ENCODE measurements around the gene TMX2. TPM values are rescaled to one million over a fixed set of nuclear protein-coding genes. Genes with fewer than 3 reads are reported as not detected.

The TMX2 gene
- total RNA-seq, 1 experiment from 2014 or later = 93.9 TPM

- ChIA-PET CTCF (interaction anchor here (1.3 to 1.7 kb wide), 2 partner anchors 8 to 29 kb away, joined by 3 read pairs; no protein-coding TSS in a partner anchor), RAD21 (ENCODE audit: low non-redundant PET in 1 of 2, low total read pairs in 2 of 2, uncharacterized antibody in 2 of 2, unreplicated experiment in 2 of 2) (no interaction called here), POLR2A (interaction anchor here (0.8 to 1.3 kb wide), 2 partner anchors 9 to 10 kb away, joined by 3 to 9 read pairs; partner anchors contain the start of gene CTNND1)
- Histone ChIP-seq H3K79me2 (ENCODE audit: insufficient read depth, low read length) (peaks cover 98% of the 10 kb centered on the region), H3K4me3 (replicated peaks in 1 of 2; ENCODE audit: low read depth in 1 of 2, low read length in 2 of 2) (no peak overlapping the region), H3K27ac (ENCODE audit: low read depth, low read length) (peak overlapping the region; percentile 54; the same call in 1 of the 2 replicates), H3K9me2 (ENCODE audit: insufficient read depth) (no peaks in the 10 kb centered on the region), H4K20me1 (ENCODE audit: insufficient read depth) (0 out of 2 replicates have a peak, but pooled peaks cover 4% of the 10 kb centered on the region), H3K4me1 (ENCODE audit: control insufficient read depth in 1 of 2, insufficient read depth in 2 of 2, low read length in 2 of 2) (peaks cover 69 to 74% of the 10 kb centered on the region in 2 experiments), H3K36me3 (ENCODE audit: control insufficient read depth in 1 of 2, insufficient read depth in 2 of 2, low read length in 2 of 2) (no peaks in the 10 kb centered on the region), H2AFZ (ENCODE audit: low read depth, low read length, poor library complexity, severe bottlenecking) (no peak overlapping the region), H3K27me3 (ENCODE audit: insufficient read depth, low read length) (no peaks in the 10 kb centered on the region), H3K4me2 (ENCODE audit: low read length) (peak overlapping the region; percentile 57), H3K9me3 (ENCODE audit: control insufficient read depth in 1 of 2, insufficient read depth in 1 of 2, low read depth in 1 of 2, low read length in 2 of 2) (no peaks in the 10 kb centered on the region), H3K9ac (ENCODE audit: low read length) (no peak overlapping the region)
- no TSS peak for BruUV-seq (replicated peaks)
- intact Hi-C loops (cut with micrococcal nuclease) = no loop called here
- TF ChIP-seq, protein P1, sequence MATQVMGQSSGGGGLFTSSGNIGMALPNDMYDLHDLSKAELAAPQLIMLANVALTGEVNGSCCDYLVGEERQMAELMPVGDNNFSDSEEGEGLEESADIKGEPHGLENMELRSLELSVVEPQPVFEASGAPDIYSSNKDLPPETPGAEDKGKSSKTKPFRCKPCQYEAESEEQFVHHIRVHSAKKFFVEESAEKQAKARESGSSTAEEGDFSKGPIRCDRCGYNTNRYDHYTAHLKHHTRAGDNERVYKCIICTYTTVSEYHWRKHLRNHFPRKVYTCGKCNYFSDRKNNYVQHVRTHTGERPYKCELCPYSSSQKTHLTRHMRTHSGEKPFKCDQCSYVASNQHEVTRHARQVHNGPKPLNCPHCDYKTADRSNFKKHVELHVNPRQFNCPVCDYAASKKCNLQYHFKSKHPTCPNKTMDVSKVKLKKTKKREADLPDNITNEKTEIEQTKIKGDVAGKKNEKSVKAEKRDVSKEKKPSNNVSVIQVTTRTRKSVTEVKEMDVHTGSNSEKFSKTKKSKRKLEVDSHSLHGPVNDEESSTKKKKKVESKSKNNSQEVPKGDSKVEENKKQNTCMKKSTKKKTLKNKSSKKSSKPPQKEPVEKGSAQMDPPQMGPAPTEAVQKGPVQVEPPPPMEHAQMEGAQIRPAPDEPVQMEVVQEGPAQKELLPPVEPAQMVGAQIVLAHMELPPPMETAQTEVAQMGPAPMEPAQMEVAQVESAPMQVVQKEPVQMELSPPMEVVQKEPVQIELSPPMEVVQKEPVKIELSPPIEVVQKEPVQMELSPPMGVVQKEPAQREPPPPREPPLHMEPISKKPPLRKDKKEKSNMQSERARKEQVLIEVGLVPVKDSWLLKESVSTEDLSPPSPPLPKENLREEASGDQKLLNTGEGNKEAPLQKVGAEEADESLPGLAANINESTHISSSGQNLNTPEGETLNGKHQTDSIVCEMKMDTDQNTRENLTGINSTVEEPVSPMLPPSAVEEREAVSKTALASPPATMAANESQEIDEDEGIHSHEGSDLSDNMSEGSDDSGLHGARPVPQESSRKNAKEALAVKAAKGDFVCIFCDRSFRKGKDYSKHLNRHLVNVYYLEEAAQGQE (IDR thresholded peaks at IDR 0.05; ENCODE audit: low read depth) = no peak
- no peak for TF ChIP-seq ATF3 (IDR thresholded peaks at IDR 0.05)
- TF ChIP-seq RAD21 (IDR thresholded peaks at IDR 0.05; ENCODE audit: low read depth) = no peak
- DNase-seq (ENCODE audit: low read depth, low spot score) (no peak), ATAC-seq (no peak)
Observed at GRCh38 chr11:57771365-57771764, 59.0 kb downstream of the TMX2 start.

GRCh38 chr11:57772562-57772961 is 60.2 kb downstream of the TMX2 start:
- Histone ChIP-seq H3K27ac (ENCODE audit: low read depth, low read length) (peak overlapping the region; percentile 54), H3K9me2 (ENCODE audit: insufficient read depth) (no peaks in the 10 kb centered on the region), H3K4me1 (ENCODE audit: control insufficient read depth in 1 of 2, insufficient read depth in 2 of 2, low read length in 2 of 2) (peaks cover 81 to 82% of the 10 kb centered on the region in 2 experiments), H3K27me3 (ENCODE audit: insufficient read depth, low read length) (no peaks in the 10 kb centered on the region), H3K9ac (ENCODE audit: low read length) (peak overlapping the region; percentile 19), H3K4me2 (ENCODE audit: low read length) (peak overlapping the region; percentile 57), H3K4me3 (replicated peaks in 1 of 2; ENCODE audit: low read depth in 1 of 2, low read length in 2 of 2) (peak overlapping the region in 1 of 2 experiments; percentile 3; a peak in 2 of 4 replicates), H3K79me2 (ENCODE audit: insufficient read depth, low read length) (peaks cover 98% of the 10 kb centered on the region), H3K36me3 (ENCODE audit: control insufficient read depth in 1 of 2, insufficient read depth in 2 of 2, low read length in 2 of 2) (no peaks in the 10 kb centered on the region), H3K9me3 (ENCODE audit: control insufficient read depth in 1 of 2, insufficient read depth in 1 of 2, low read depth in 1 of 2, low read length in 2 of 2) (no peaks in the 10 kb centered on the region), H4K20me1 (ENCODE audit: insufficient read depth) (peaks cover 4% of the 10 kb centered on the region; the same call in 1 of the 2 replicates), H2AFZ (ENCODE audit: low read depth, low read length, poor library complexity, severe bottlenecking) (no peak overlapping the region)
- ChIA-PET POLR2A (interaction anchor here (0.7 to 1.5 kb wide), 3 partner anchors 11 to 810 kb away, joined by 3 to 9 read pairs (median 6); partner anchors contain the start of gene CTNND1), CTCF (interaction anchor here (1.3 kb wide), 1 partner anchor 9 kb away, joined by 3 read pairs; no protein-coding TSS in a partner anchor), RAD21 (ENCODE audit: low non-redundant PET in 1 of 2, low total read pairs in 2 of 2, uncharacterized antibody in 2 of 2, unreplicated experiment in 2 of 2) (interaction anchor here in 1 of 2 experiments (0.7 kb wide), 1 partner anchor 451 kb away, joined by 3 read pairs; no protein-coding TSS in a partner anchor)
- ATAC-seq = peak; percentile 57
- no peak for DNase-seq (ENCODE audit: low read depth, low spot score)
- BruUV-seq (replicated peaks) = no TSS peak
- intact Hi-C loops (cut with micrococcal nuclease) = no loop called here
- TF ChIP-seq, protein P1 (IDR thresholded peaks at IDR 0.05; ENCODE audit: low read depth) = no peak
- no peak for TF ChIP-seq EGR1 (IDR thresholded peaks at IDR 0.05; ENCODE audit: low read depth)
- TF ChIP-seq CBX3 (IDR thresholded peaks at IDR 0.05; ENCODE audit: low read depth) = peak; percentile 4; the same call in 1 of the 2 replicates
- peak; percentile 48; the same call in 1 of the 2 replicates for TF ChIP-seq FOSL1 (IDR thresholded peaks at IDR 0.05; ENCODE audit: low read depth)
- no peak for TF ChIP-seq YY1 (IDR thresholded peaks at IDR 0.05; ENCODE audit: extremely low read depth, insufficient replicate concordance, low read depth, low read length)
- no peak for TF ChIP-seq CTCF (IDR thresholded peaks at IDR 0.05 in 2 of 3, conservative IDR thresholded peaks at IDR 0.05 in 1 of 3; ENCODE audit: borderline replicate concordance in 1 of 3, insufficient read depth in 1 of 3, low read depth in 2 of 3, low read length in 2 of 3)
